ENCODE measurements around the gene UNC13C. TPM values are rescaled to one million over a fixed set of nuclear protein-coding genes. Genes with fewer than 3 reads are reported as not detected.

UNC13C gene
- total and polyA plus RNA-seq, 2 donors (not counting 3 experiments of a cell fraction or from before 2014, with no cell fraction given) = not detected

GRCh38 chr15:54585063-54585462 is 606.8 kb downstream of the UNC13C start:
- ChIA-PET POLR2A (no interaction called here), CTCF (no interaction called here)
- no peaks in the 10 kb centered on the region for H3K9me3 ChIP-seq (replicated peaks; ENCODE audit: control insufficient read depth, insufficient read depth, low read length)
- H3K36me3 ChIP-seq (ENCODE audit: control insufficient read depth in 2 of 2, extremely low read depth in 1 of 2, insufficient read depth in 2 of 2, low read length in 2 of 2) = no peaks in the 10 kb centered on the region
- H3K79me2 ChIP-seq (ENCODE audit: control insufficient read depth, insufficient read depth, low read length) = no peaks in the 10 kb centered on the region
- intact Hi-C loops (cut with micrococcal nuclease) (no loop called here), dilution Hi-C loops (cut with MboI; ENCODE audit: extremely low pct_ligation_motif_present, low sequenced_read_pairs) (no loop called here)
- no peak overlapping the region for H3K9ac ChIP-seq (replicated peaks; ENCODE audit: extremely low read depth, insufficient read depth, low read length)
- H4K20me1 ChIP-seq (replicated peaks; ENCODE audit: control insufficient read depth, extremely low read depth, insufficient read depth, low read length) = no peaks in the 10 kb centered on the region
- H3K9me1 ChIP-seq (replicated peaks; ENCODE audit: control insufficient read depth, extremely low read depth, insufficient read depth, low read length) = no peaks in the 10 kb centered on the region
- H3K4me1 ChIP-seq (ENCODE audit: control insufficient read depth, extremely low read depth, insufficient read depth, low read length) = no peaks in the 10 kb centered on the region
- FAIRE-seq (no peak), DNase-seq (ENCODE audit: low read depth, low spot score) (no peak)
- H3K4me3 ChIP-seq (replicated peaks in 1 of 3; ENCODE audit: insufficient read depth in 1 of 3, low read depth in 1 of 3, low read length in 3 of 3) = no peak overlapping the region
- TF ChIP-seq EZH2 (IDR thresholded peaks at IDR 0.05; ENCODE audit: borderline replicate concordance, low read depth, low read length, severe bottlenecking) = no peak
- TF ChIP-seq CTCF (IDR thresholded peaks at IDR 0.05; ENCODE audit: extremely low read depth in 1 of 2, insufficient read depth in 1 of 2, low read depth in 1 of 2, low read length in 2 of 2) = no peak
- TF ChIP-seq MAX (IDR thresholded peaks at IDR 0.05; ENCODE audit: insufficient read depth, insufficient read length) = no peak
- TF ChIP-seq POLR2A (IDR thresholded peaks at IDR 0.05; ENCODE audit: low read depth, low read length) = no peak
- TF ChIP-seq POLR2AphosphoS5 (IDR thresholded peaks at IDR 0.05; ENCODE audit: insufficient read depth, low read depth, low read length) = no peak
- TF ChIP-seq GATA2 (IDR thresholded peaks at IDR 0.05; ENCODE audit: insufficient read depth, insufficient read length, low read depth, low read length) = no peak
- no peak for TF ChIP-seq JUN (IDR thresholded peaks at IDR 0.05; ENCODE audit: borderline replicate concordance, insufficient read depth, insufficient read length, low read depth)
- no peak for TF ChIP-seq MYC (IDR thresholded peaks at IDR 0.05; ENCODE audit: low read depth, low read length)
- TF ChIP-seq FOS (IDR thresholded peaks at IDR 0.05; ENCODE audit: borderline replicate concordance, insufficient read depth, low read length) = no peak
- H3K27ac ChIP-seq (ENCODE audit: insufficient read depth, low read depth, low read length) = no peak overlapping the region
- BruUV-seq (replicated peaks) = no TSS peak
- H2AFZ ChIP-seq (ENCODE audit: low read depth, low read length) = no peak overlapping the region
- H3K4me2 ChIP-seq (ENCODE audit: insufficient read depth, low read length) = no peak overlapping the region
- no peaks in the 10 kb centered on the region for H3K27me3 ChIP-seq (ENCODE audit: control insufficient read depth in 2 of 2, insufficient read depth in 2 of 2, low read length in 2 of 2)

All from endothelial cell of umbilical vein (primary cell).